Measurements from ENCODE around the gene HMSD. TPM values are rescaled to one million over a fixed set of nuclear protein-coding genes. Genes with fewer than 3 reads are reported as not detected.

The HMSD gene
- total and polyA plus RNA-seq, 2 experiments from 2014 or later: 2.6 to 25.1 TPM

DNA sequence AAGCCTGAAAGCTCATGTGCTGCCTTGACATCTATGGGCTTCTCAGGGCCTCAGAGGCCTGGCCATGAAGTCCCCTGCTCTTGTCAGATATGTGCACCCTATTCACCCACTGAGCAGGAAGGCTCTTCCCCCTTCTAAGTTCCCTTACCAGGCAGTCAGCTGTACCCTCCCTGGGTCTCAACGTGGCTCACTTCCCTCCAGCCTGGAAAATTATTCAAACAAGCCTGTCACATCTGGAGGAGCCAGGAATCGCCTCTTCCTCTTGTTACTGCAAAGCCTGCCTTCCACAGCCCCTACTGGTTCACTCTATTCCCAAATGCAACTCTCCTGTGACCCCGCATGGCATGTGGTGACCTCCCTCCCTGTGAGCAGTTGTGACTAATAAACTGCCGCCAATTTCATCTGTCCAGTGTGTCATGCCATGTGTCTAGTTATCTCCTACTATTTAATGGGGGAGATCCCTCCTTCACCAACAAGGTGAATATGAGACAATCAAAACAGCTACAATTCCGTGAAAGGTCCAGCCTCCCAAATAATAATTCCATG is 12.4 kb downstream of the HMSD start:
- no peaks in the 10 kb centered on the region for H3K36me3 ChIP-seq (ENCODE audit: insufficient read depth)
- H3K27me3 Mint-ChIP-seq (ENCODE audit: insufficient read depth, low read depth, poor library complexity): peaks cover 4% of the 10 kb centered on the region
- peaks cover 10% of the 10 kb centered on the region; the same call in 1 of the 2 replicates for H3K27me3 ChIP-seq (ENCODE audit: insufficient read depth)
- H3K79me2 ChIP-seq (replicated peaks; ENCODE audit: insufficient read depth): no peaks in the 10 kb centered on the region
- no peak for DNase-seq (ENCODE audit: low spot score)
- no peak overlapping the region for H3K4me3 ChIP-seq
- no peak overlapping the region for H3K4me2 ChIP-seq
- H3K4me1 ChIP-seq (ENCODE audit: insufficient read depth): no peaks in the 10 kb centered on the region
- H3K9me2 ChIP-seq (ENCODE audit: insufficient read depth): no peaks in the 10 kb centered on the region
- H3K4me3 Mint-ChIP-seq: no peak overlapping the region
- no peaks in the 10 kb centered on the region; the same call in 2 of the 3 replicates for H3K36me3 Mint-ChIP-seq (ENCODE audit: low read depth)
- H3K4me1 Mint-ChIP-seq: no peaks in the 10 kb centered on the region
- no peak for ATAC-seq
- no peaks in the 10 kb centered on the region for H3F3A ChIP-seq (replicated peaks; ENCODE audit: low read depth)
- TF ChIP-seq ZNF114 (CRISPR knock-in tag; IDR thresholded peaks at IDR 0.05) (no peak), ZNF331 (CRISPR knock-in tag; IDR thresholded peaks at IDR 0.05; ENCODE audit: low read depth) (no peak), CREB1 (CRISPR knock-in tag; IDR thresholded peaks at IDR 0.05; ENCODE audit: low read depth) (no peak), POLR2AphosphoS5 (IDR thresholded peaks at IDR 0.05; ENCODE audit: low read depth) (no peak), STAT1 (IDR thresholded peaks at IDR 0.05; ENCODE audit: unreplicated experiment) (no peak), NANOG (IDR thresholded peaks at IDR 0.05; ENCODE audit: borderline replicate concordance) (no peak), EZH2 (IDR thresholded peaks at IDR 0.05; ENCODE audit: low read depth, unreplicated experiment) (no peak)
- TF ChIP-seq, protein P1, sequence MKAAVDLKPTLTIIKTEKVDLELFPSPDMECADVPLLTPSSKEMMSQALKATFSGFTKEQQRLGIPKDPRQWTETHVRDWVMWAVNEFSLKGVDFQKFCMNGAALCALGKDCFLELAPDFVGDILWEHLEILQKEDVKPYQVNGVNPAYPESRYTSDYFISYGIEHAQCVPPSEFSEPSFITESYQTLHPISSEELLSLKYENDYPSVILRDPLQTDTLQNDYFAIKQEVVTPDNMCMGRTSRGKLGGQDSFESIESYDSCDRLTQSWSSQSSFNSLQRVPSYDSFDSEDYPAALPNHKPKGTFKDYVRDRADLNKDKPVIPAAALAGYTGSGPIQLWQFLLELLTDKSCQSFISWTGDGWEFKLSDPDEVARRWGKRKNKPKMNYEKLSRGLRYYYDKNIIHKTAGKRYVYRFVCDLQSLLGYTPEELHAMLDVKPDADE (IDR thresholded peaks at IDR 0.05): no peak
- TF ChIP-seq, protein P2, sequence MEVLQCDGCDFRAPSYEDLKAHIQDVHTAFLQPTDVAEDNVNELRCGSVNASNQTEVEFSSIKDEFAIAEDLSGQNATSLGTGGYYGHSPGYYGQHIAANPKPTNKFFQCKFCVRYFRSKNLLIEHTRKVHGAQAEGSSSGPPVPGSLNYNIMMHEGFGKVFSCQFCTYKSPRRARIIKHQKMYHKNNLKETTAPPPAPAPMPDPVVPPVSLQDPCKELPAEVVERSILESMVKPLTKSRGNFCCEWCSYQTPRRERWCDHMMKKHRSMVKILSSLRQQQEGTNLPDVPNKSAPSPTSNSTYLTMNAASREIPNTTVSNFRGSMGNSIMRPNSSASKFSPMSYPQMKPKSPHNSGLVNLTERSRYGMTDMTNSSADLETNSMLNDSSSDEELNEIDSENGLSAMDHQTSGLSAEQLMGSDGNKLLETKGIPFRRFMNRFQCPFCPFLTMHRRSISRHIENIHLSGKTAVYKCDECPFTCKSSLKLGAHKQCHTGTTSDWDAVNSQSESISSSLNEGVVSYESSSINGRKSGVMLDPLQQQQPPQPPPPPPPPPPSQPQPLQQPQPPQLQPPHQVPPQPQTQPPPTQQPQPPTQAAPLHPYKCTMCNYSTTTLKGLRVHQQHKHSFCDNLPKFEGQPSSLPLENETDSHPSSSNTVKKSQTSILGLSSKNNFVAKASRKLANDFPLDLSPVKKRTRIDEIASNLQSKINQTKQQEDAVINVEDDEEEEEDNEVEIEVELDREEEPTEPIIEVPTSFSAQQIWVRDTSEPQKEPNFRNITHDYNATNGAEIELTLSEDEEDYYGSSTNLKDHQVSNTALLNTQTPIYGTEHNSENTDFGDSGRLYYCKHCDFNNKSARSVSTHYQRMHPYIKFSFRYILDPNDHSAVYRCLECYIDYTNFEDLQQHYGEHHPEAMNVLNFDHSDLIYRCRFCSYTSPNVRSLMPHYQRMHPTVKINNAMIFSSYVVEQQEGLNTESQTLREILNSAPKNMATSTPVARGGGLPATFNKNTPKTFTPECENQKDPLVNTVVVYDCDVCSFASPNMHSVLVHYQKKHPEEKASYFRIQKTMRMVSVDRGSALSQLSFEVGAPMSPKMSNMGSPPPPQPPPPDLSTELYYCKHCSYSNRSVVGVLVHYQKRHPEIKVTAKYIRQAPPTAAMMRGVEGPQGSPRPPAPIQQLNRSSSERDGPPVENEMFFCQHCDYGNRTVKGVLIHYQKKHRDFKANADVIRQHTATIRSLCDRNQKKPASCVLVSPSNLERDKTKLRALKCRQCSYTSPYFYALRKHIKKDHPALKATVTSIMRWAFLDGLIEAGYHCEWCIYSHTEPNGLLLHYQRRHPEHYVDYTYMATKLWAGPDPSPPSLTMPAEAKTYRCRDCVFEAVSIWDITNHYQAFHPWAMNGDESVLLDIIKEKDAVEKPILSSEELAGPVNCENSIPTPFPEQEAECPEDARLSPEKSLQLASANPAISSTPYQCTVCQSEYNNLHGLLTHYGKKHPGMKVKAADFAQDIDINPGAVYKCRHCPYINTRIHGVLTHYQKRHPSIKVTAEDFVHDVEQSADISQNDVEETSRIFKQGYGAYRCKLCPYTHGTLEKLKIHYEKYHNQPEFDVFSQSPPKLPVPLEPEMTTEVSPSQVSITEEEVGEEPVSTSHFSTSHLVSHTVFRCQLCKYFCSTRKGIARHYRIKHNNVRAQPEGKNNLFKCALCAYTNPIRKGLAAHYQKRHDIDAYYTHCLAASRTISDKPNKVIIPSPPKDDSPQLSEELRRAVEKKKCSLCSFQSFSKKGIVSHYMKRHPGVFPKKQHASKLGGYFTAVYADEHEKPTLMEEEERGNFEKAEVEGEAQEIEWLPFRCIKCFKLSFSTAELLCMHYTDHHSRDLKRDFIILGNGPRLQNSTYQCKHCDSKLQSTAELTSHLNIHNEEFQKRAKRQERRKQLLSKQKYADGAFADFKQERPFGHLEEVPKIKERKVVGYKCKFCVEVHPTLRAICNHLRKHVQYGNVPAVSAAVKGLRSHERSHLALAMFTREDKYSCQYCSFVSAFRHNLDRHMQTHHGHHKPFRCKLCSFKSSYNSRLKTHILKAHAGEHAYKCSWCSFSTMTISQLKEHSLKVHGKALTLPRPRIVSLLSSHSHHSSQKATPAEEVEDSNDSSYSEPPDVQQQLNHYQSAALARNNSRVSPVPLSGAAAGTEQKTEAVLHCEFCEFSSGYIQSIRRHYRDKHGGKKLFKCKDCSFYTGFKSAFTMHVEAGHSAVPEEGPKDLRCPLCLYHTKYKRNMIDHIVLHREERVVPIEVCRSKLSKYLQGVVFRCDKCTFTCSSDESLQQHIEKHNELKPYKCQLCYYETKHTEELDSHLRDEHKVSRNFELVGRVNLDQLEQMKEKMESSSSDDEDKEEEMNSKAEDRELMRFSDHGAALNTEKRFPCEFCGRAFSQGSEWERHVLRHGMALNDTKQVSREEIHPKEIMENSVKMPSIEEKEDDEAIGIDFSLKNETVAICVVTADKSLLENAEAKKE (CRISPR knock-in tag; IDR thresholded peaks at IDR 0.05): no peak
- TF ChIP-seq, protein P3, sequence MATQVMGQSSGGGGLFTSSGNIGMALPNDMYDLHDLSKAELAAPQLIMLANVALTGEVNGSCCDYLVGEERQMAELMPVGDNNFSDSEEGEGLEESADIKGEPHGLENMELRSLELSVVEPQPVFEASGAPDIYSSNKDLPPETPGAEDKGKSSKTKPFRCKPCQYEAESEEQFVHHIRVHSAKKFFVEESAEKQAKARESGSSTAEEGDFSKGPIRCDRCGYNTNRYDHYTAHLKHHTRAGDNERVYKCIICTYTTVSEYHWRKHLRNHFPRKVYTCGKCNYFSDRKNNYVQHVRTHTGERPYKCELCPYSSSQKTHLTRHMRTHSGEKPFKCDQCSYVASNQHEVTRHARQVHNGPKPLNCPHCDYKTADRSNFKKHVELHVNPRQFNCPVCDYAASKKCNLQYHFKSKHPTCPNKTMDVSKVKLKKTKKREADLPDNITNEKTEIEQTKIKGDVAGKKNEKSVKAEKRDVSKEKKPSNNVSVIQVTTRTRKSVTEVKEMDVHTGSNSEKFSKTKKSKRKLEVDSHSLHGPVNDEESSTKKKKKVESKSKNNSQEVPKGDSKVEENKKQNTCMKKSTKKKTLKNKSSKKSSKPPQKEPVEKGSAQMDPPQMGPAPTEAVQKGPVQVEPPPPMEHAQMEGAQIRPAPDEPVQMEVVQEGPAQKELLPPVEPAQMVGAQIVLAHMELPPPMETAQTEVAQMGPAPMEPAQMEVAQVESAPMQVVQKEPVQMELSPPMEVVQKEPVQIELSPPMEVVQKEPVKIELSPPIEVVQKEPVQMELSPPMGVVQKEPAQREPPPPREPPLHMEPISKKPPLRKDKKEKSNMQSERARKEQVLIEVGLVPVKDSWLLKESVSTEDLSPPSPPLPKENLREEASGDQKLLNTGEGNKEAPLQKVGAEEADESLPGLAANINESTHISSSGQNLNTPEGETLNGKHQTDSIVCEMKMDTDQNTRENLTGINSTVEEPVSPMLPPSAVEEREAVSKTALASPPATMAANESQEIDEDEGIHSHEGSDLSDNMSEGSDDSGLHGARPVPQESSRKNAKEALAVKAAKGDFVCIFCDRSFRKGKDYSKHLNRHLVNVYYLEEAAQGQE (IDR thresholded peaks at IDR 0.05; ENCODE audit: unreplicated experiment): no peak
- H2AFZ ChIP-seq: no peak overlapping the region
- no peaks in the 10 kb centered on the region for H4K20me1 ChIP-seq (replicated peaks; ENCODE audit: insufficient read depth)
- no peak overlapping the region for H3K27ac ChIP-seq (ENCODE audit: low read depth)
- no peak overlapping the region for H3K27ac Mint-ChIP-seq
- no peaks in the 10 kb centered on the region for H3K9me3 Mint-ChIP-seq
